Measurements from ENCODE around the gene DHCR24. TPM values are rescaled to one million over a fixed set of nuclear protein-coding genes. Genes with fewer than 3 reads are reported as not detected.

The DHCR24 gene
- total and polyA plus RNA-seq, 2 experiments from 2014 or later, result 124 to 453 TPM

DNA sequence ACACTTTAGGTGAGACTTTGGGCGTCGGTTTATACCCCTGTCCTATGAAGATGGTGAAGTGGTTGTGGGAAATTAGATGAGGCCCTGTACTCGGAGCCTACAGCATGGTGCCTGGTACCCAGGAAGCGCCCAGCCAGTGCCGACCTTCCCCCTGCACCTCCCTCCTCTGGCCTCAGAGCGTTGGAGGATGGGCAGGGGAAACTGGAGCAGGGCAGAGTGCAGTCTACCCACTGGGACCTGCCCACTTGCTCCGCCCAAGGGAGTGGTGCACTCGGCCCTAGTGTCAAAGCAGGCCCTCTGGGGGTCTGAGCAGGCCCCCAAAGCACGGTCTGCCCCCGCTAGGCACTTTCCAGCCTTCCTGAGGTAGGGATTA is 72.9 kb downstream of the DHCR24 start:
- no peaks in the 10 kb centered on the region for H3K36me3 Mint-ChIP-seq (ENCODE audit: low read depth)
- Histone ChIP-seq H3K36me3 (ENCODE audit: insufficient read depth) (no peaks in the 10 kb centered on the region), H3F3A (replicated peaks; ENCODE audit: low read depth) (no peaks in the 10 kb centered on the region; the same call in 1 of the 2 replicates), H2AFZ (peak overlapping the region; percentile 92; the same call in 1 of the 2 replicates), H3K27ac (ENCODE audit: low read depth) (no peak overlapping the region), H3K4me2 (peak overlapping the region; percentile 66), H3K4me1 (ENCODE audit: insufficient read depth) (peaks cover 25% of the 10 kb centered on the region), H3K4me3 (peak overlapping the region; percentile 41), H3K9me2 (ENCODE audit: insufficient read depth) (peaks cover 4% of the 10 kb centered on the region; the same call in 1 of the 2 replicates), H3K79me2 (replicated peaks; ENCODE audit: insufficient read depth) (no peaks in the 10 kb centered on the region), H4K20me1 (replicated peaks; ENCODE audit: insufficient read depth) (no peaks in the 10 kb centered on the region), H3K27me3 (ENCODE audit: insufficient read depth) (no peaks in the 10 kb centered on the region)
- DNase-seq (ENCODE audit: low spot score) (no peak), ATAC-seq (peak; percentile 34)
- H3K9me3 Mint-ChIP-seq, result no peaks in the 10 kb centered on the region
- H3K4me1 Mint-ChIP-seq, result peaks cover 47% of the 10 kb centered on the region
- peaks cover 18% of the 10 kb centered on the region for H3K27me3 Mint-ChIP-seq (ENCODE audit: insufficient read depth, low read depth, poor library complexity)
- peak overlapping the region; percentile 2; the same call in 1 of the 3 replicates for H3K4me3 Mint-ChIP-seq
- H3K27ac Mint-ChIP-seq, result no peak overlapping the region
- TF ChIP-seq STAT1 (IDR thresholded peaks at IDR 0.05; ENCODE audit: unreplicated experiment) (no peak), ZNF114 (CRISPR knock-in tag; IDR thresholded peaks at IDR 0.05) (no peak), CREB1 (CRISPR knock-in tag; IDR thresholded peaks at IDR 0.05; ENCODE audit: low read depth) (no peak), POLR2AphosphoS5 (IDR thresholded peaks at IDR 0.05; ENCODE audit: low read depth) (no peak), ZNF331 (CRISPR knock-in tag; IDR thresholded peaks at IDR 0.05; ENCODE audit: low read depth) (no peak), NANOG (IDR thresholded peaks at IDR 0.05; ENCODE audit: borderline replicate concordance) (no peak), EZH2 (IDR thresholded peaks at IDR 0.05; ENCODE audit: low read depth, unreplicated experiment) (no peak), JUNB (IDR thresholded peaks at IDR 0.05; ENCODE audit: unreplicated experiment) (no peak)
- TF ChIP-seq, protein P1, sequence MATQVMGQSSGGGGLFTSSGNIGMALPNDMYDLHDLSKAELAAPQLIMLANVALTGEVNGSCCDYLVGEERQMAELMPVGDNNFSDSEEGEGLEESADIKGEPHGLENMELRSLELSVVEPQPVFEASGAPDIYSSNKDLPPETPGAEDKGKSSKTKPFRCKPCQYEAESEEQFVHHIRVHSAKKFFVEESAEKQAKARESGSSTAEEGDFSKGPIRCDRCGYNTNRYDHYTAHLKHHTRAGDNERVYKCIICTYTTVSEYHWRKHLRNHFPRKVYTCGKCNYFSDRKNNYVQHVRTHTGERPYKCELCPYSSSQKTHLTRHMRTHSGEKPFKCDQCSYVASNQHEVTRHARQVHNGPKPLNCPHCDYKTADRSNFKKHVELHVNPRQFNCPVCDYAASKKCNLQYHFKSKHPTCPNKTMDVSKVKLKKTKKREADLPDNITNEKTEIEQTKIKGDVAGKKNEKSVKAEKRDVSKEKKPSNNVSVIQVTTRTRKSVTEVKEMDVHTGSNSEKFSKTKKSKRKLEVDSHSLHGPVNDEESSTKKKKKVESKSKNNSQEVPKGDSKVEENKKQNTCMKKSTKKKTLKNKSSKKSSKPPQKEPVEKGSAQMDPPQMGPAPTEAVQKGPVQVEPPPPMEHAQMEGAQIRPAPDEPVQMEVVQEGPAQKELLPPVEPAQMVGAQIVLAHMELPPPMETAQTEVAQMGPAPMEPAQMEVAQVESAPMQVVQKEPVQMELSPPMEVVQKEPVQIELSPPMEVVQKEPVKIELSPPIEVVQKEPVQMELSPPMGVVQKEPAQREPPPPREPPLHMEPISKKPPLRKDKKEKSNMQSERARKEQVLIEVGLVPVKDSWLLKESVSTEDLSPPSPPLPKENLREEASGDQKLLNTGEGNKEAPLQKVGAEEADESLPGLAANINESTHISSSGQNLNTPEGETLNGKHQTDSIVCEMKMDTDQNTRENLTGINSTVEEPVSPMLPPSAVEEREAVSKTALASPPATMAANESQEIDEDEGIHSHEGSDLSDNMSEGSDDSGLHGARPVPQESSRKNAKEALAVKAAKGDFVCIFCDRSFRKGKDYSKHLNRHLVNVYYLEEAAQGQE (IDR thresholded peaks at IDR 0.05; ENCODE audit: unreplicated experiment), result no peak
- TF ChIP-seq, protein P2, sequence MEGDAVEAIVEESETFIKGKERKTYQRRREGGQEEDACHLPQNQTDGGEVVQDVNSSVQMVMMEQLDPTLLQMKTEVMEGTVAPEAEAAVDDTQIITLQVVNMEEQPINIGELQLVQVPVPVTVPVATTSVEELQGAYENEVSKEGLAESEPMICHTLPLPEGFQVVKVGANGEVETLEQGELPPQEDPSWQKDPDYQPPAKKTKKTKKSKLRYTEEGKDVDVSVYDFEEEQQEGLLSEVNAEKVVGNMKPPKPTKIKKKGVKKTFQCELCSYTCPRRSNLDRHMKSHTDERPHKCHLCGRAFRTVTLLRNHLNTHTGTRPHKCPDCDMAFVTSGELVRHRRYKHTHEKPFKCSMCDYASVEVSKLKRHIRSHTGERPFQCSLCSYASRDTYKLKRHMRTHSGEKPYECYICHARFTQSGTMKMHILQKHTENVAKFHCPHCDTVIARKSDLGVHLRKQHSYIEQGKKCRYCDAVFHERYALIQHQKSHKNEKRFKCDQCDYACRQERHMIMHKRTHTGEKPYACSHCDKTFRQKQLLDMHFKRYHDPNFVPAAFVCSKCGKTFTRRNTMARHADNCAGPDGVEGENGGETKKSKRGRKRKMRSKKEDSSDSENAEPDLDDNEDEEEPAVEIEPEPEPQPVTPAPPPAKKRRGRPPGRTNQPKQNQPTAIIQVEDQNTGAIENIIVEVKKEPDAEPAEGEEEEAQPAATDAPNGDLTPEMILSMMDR (conservative IDR thresholded peaks at IDR 0.05; ENCODE audit: low read depth in 2 of 2), result no peak
- TF ChIP-seq, protein P3, sequence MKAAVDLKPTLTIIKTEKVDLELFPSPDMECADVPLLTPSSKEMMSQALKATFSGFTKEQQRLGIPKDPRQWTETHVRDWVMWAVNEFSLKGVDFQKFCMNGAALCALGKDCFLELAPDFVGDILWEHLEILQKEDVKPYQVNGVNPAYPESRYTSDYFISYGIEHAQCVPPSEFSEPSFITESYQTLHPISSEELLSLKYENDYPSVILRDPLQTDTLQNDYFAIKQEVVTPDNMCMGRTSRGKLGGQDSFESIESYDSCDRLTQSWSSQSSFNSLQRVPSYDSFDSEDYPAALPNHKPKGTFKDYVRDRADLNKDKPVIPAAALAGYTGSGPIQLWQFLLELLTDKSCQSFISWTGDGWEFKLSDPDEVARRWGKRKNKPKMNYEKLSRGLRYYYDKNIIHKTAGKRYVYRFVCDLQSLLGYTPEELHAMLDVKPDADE (IDR thresholded peaks at IDR 0.05), result no peak
- TF ChIP-seq, protein P4, sequence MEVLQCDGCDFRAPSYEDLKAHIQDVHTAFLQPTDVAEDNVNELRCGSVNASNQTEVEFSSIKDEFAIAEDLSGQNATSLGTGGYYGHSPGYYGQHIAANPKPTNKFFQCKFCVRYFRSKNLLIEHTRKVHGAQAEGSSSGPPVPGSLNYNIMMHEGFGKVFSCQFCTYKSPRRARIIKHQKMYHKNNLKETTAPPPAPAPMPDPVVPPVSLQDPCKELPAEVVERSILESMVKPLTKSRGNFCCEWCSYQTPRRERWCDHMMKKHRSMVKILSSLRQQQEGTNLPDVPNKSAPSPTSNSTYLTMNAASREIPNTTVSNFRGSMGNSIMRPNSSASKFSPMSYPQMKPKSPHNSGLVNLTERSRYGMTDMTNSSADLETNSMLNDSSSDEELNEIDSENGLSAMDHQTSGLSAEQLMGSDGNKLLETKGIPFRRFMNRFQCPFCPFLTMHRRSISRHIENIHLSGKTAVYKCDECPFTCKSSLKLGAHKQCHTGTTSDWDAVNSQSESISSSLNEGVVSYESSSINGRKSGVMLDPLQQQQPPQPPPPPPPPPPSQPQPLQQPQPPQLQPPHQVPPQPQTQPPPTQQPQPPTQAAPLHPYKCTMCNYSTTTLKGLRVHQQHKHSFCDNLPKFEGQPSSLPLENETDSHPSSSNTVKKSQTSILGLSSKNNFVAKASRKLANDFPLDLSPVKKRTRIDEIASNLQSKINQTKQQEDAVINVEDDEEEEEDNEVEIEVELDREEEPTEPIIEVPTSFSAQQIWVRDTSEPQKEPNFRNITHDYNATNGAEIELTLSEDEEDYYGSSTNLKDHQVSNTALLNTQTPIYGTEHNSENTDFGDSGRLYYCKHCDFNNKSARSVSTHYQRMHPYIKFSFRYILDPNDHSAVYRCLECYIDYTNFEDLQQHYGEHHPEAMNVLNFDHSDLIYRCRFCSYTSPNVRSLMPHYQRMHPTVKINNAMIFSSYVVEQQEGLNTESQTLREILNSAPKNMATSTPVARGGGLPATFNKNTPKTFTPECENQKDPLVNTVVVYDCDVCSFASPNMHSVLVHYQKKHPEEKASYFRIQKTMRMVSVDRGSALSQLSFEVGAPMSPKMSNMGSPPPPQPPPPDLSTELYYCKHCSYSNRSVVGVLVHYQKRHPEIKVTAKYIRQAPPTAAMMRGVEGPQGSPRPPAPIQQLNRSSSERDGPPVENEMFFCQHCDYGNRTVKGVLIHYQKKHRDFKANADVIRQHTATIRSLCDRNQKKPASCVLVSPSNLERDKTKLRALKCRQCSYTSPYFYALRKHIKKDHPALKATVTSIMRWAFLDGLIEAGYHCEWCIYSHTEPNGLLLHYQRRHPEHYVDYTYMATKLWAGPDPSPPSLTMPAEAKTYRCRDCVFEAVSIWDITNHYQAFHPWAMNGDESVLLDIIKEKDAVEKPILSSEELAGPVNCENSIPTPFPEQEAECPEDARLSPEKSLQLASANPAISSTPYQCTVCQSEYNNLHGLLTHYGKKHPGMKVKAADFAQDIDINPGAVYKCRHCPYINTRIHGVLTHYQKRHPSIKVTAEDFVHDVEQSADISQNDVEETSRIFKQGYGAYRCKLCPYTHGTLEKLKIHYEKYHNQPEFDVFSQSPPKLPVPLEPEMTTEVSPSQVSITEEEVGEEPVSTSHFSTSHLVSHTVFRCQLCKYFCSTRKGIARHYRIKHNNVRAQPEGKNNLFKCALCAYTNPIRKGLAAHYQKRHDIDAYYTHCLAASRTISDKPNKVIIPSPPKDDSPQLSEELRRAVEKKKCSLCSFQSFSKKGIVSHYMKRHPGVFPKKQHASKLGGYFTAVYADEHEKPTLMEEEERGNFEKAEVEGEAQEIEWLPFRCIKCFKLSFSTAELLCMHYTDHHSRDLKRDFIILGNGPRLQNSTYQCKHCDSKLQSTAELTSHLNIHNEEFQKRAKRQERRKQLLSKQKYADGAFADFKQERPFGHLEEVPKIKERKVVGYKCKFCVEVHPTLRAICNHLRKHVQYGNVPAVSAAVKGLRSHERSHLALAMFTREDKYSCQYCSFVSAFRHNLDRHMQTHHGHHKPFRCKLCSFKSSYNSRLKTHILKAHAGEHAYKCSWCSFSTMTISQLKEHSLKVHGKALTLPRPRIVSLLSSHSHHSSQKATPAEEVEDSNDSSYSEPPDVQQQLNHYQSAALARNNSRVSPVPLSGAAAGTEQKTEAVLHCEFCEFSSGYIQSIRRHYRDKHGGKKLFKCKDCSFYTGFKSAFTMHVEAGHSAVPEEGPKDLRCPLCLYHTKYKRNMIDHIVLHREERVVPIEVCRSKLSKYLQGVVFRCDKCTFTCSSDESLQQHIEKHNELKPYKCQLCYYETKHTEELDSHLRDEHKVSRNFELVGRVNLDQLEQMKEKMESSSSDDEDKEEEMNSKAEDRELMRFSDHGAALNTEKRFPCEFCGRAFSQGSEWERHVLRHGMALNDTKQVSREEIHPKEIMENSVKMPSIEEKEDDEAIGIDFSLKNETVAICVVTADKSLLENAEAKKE (CRISPR knock-in tag; IDR thresholded peaks at IDR 0.05), result no peak
